GM21360 (cell line): ENCODE data around the gene MTFMT.
"Not testable (repeated sequence)": the region's sequence is repeated elsewhere in the genome, so short reads cannot be mapped to it uniquely, and the experiment has no call there.

ENCODE experiments used
- ATAC-seq: cut with Tn5 transposase; IDR thresholded peaks from one replicate; pipeline ENCODE4 v1.9.1; 2021; ENCODE audit warnings: mild to moderate bottlenecking, moderate library complexity; ENCODE audit not compliant: unreplicated experiment

MTFMT gene

GRCh38 chr15:65028921-65029735 lies at the start of gene MTFMT:
TSS of gene MTFMT (minus strand) at chr15:65029639. CDS start at chr15:65029613, 26 bp downstream.
- peak; percentile 81 for ATAC-seq

GRCh38 chr15:65077981-65078352 lies 48.5 kb upstream of the MTFMT start:
- no peak for ATAC-seq

- ATAC-seq: no peak
Measured at GRCh38 chr15:65077291-65077980, 48.0 kb upstream of the MTFMT start.

GRCh38 chr15:65076486-65077290 lies 47.2 kb upstream of the MTFMT start, which contains the start of gene KBTBD13:
TSS of gene KBTBD13 (plus strand) at chr15:65076746. CDS start at chr15:65076816, 70 bp downstream.
- no peak for ATAC-seq

- ATAC-seq: not testable (repeated sequence)
Measured at GRCh38 chr15:65075607-65076395, 46.4 kb upstream of the MTFMT start.

- ATAC-seq: not testable (repeated sequence)
Measured at GRCh38 chr15:65074946-65075345, 45.5 kb upstream of the MTFMT start.

GRCh38 chr15:65072617-65073016 lies 43.2 kb upstream of the MTFMT start:
- ATAC-seq: no peak

GRCh38 chr15:65072027-65072426 lies 42.6 kb upstream of the MTFMT start:
- ATAC-seq: no peak

- no peak for ATAC-seq
Measured at GRCh38 chr15:65071381-65071811, 42.0 kb upstream of the MTFMT start.

GRCh38 chr15:65069779-65070546 lies 40.5 kb upstream of the MTFMT start:
- ATAC-seq: no peak

GRCh38 chr15:65069179-65069578 lies 39.7 kb upstream of the MTFMT start:
- no peak for ATAC-seq

- no peak for ATAC-seq
Measured at GRCh38 chr15:65068403-65068788, 39.0 kb upstream of the MTFMT start.

GRCh38 chr15:65067645-65068402 lies 38.4 kb upstream of the MTFMT start, which contains the start of gene RASL12:
TSS of gene RASL12 (minus strand) at chr15:65067991. CDS start at chr15:65067835, 156 bp downstream.
- no peak for ATAC-seq

GRCh38 chr15:65067317-65067644 lies 37.8 kb upstream of the MTFMT start:
- no peak for ATAC-seq

GRCh38 chr15:65066635-65067316 lies 37.3 kb upstream of the MTFMT start:
- ATAC-seq: no peak

GRCh38 chr15:65066001-65066634 lies 36.7 kb upstream of the MTFMT start:
- ATAC-seq: no peak

GRCh38 chr15:65062726-65063125 lies 33.3 kb upstream of the MTFMT start:
- no peak for ATAC-seq

GRCh38 chr15:65062061-65062460 lies 32.6 kb upstream of the MTFMT start:
- no peak for ATAC-seq
